B cell (primary cell): ENCODE measurements around the gene ALDH3A1. TPM values are rescaled to one million over a fixed set of nuclear protein-coding genes. Genes with fewer than 3 reads are reported as not detected.

Source experiments
- ATAC-seq: fragments of 200-7000 bp; cut with Tn5 transposase; one replicate; pipeline ENCODE4 v1.10.0; 2021; ENCODE audit warnings: low read depth, mild to moderate bottlenecking, moderate number of reproducible peaks, moderate library complexity
- CTCF ChIA-PET: fragments of 350-600 bp; sonication (Branson Sonifier 250); formaldehyde crosslinking; loops from one replicate; lab custom pipeline; 2021; ENCODE audit warnings: antibody characterized with exemption, inconsistent platforms; lab: Charles Lee
- POLR2A ChIA-PET: fragments of 350-600 bp; sonication (Branson Sonifier 250); formaldehyde crosslinking; loops from one replicate; lab custom pipeline; 2021; ENCODE audit warnings: antibody characterized with exemption; lab: Charles Lee
- DNase-seq: peaks from one replicate; pipeline ENCODE4 v3.0.0; 2013
- H2AFZ ChIP-seq: 2 replicates; pipeline ENCODE4 v1.6.1; 2012; ENCODE audit warnings: mild to moderate bottlenecking, low read depth, low read length; ENCODE audit not compliant: insufficient read depth, poor library complexity, severe bottlenecking
- H3K27ac ChIP-seq, 2 donors: 1 replicate in 1 of 2; 2 replicates in 1 of 2; pipeline ENCODE4 v1.5.1; 2012 to 2013; ENCODE audit warnings: low read length in 2 of 2, mild to moderate bottlenecking in 2 of 2, moderate library complexity in 1 of 2
- H3K27me3 ChIP-seq, 4 experiments: fragments of 200-600 bp in 1 of 4; sonication (generic) in 1 of 4; replicated peaks in 1 of 4; 1 replicate in 2 of 4; 2 replicates in 2 of 4; pipeline versions ENCODE4 v1.6.1 to v1.7.0; 2013 to 2016; ENCODE audit warnings: low read length in 3 of 4, mild to moderate bottlenecking in 2 of 4, mixed read lengths in 1 of 4, moderate library complexity in 1 of 4; ENCODE audit not compliant: insufficient read depth in 4 of 4, control insufficient read depth in 3 of 4; ENCODE audit errors: control extremely low read depth in 1 of 4
- H3K36me3 ChIP-seq, 2 experiments: replicated peaks in 1 of 2; 1 replicate in 1 of 2; 2 replicates in 1 of 2; pipeline versions ENCODE4 v1.6.1 to v1.7.1; 2013; ENCODE audit warnings: low read length in 1 of 2; ENCODE audit not compliant: insufficient read depth in 2 of 2, control insufficient read depth in 1 of 2; ENCODE audit errors: control extremely low read depth in 1 of 2, extremely low read depth in 1 of 2
- H3K4me1 ChIP-seq, 2 donors: fragments of 200-600 bp in 1 of 2; sonication (generic) in 1 of 2; 1 replicate in 1 of 2; 2 replicates in 1 of 2; pipeline versions ENCODE4 v1.5.1 to v1.6.1; 2013 to 2017; ENCODE audit warnings: low read length in 2 of 2; ENCODE audit not compliant: control insufficient read depth in 2 of 2, insufficient read depth in 2 of 2
- H3K4me2 ChIP-seq: replicated peaks from 2 replicates; pipeline ENCODE3; 2012; ENCODE audit warnings: mild to moderate bottlenecking, low read depth, low read length; ENCODE audit not compliant: poor library complexity, severe bottlenecking
- H3K4me3 ChIP-seq, 5 experiments: fragments of 200-600 bp in 1 of 5; sonication (generic) in 1 of 5; 1 replicate in 3 of 5; 2 replicates in 2 of 5; pipeline versions ENCODE4 v1.5.1 to v1.7.0; 2011 to 2016; ENCODE audit warnings: low read length in 4 of 5, mild to moderate bottlenecking in 4 of 5, low read depth in 2 of 5, control low read depth in 1 of 5, moderate library complexity in 1 of 5; ENCODE audit not compliant: insufficient read depth in 1 of 5; ENCODE audit errors: control extremely low read depth in 1 of 5, extremely low read depth in 1 of 5
- H3K79me2 ChIP-seq: fragments of 200-600 bp; sonication (generic); one replicate; pipeline ENCODE4 v1.6.0; 2016; ENCODE audit warnings: low read length; ENCODE audit not compliant: control insufficient read depth, insufficient read depth
- H3K9ac ChIP-seq: fragments of 200-600 bp; sonication (generic); 2 replicates; pipeline ENCODE4 v1.6.1; 2017; ENCODE audit warnings: mild to moderate bottlenecking, low read length, moderate library complexity
- H3K9me3 ChIP-seq, 3 donors: one replicate each; pipeline versions ENCODE4 v1.6.1 to v1.7.1; 2013; ENCODE audit warnings: low read length in 2 of 3; ENCODE audit not compliant: control insufficient read depth in 2 of 3, insufficient read depth in 1 of 3; ENCODE audit errors: control extremely low read depth in 1 of 3
- H4K20me1 ChIP-seq: 2 replicates; pipeline ENCODE4 v1.6.0; 2012; ENCODE audit warnings: mild to moderate bottlenecking, low read length; ENCODE audit not compliant: insufficient read depth, control insufficient read depth, poor library complexity, severe bottlenecking
- H3K27ac Mint-ChIP-seq: one replicate; pipeline ENCODE4 v1.8.0; 2021; ENCODE audit warnings: mixed read lengths
- H3K27me3 Mint-ChIP-seq: one replicate; pipeline ENCODE4 v1.8.0; 2021; ENCODE audit warnings: mixed read lengths
- H3K4me1 Mint-ChIP-seq: one replicate; pipeline ENCODE4 v1.8.0; 2021; ENCODE audit warnings: mixed read lengths
- H3K4me3 Mint-ChIP-seq: one replicate; pipeline ENCODE4 v1.8.0; 2021; ENCODE audit warnings: mixed read lengths
- H3K9me3 Mint-ChIP-seq: one replicate; pipeline ENCODE4 v1.8.0; 2022; ENCODE audit warnings: mixed read lengths; ENCODE audit not compliant: insufficient read depth
- CTCF ChIP-seq: fragments of 200-600 bp; IDR thresholded peaks from one replicate; pipeline ENCODE4 v1.8.0; 2022; ENCODE audit warnings: antibody characterized with exemption, mild to moderate bottlenecking
- EZH2 ChIP-seq: IDR thresholded peaks from 2 replicates; pipeline ENCODE4 v1.6.1; 2012; ENCODE audit warnings: borderline replicate concordance, low read depth, mild to moderate bottlenecking, moderate library complexity, low read length; ENCODE audit not compliant: insufficient read depth, poor library complexity, severe bottlenecking
- WGBS: methylation state at CpG from one replicate; pipeline ENCODE4 v1.1.5; 2013; ENCODE audit warnings: missing lambda C conversion rate; ENCODE audit not compliant: insufficient coverage; 5-methylcytosine and 5-hydroxymethylcytosine counted together
- intact Hi-C: fragments of 100-400 bp; cut with micrococcal nuclease; formaldehyde crosslinking; loops from one replicate; pipeline ENCODE4 v1.10.0; 2022
- polyA plus RNA-seq: library from polyadenylated mRNA; depleted of rRNA; stranded (reverse); fragments of >200 nt; gene quantifications from 2 replicates; pipeline ENCODE4 v1.2.3, GENCODE V29; 2012
- total RNA-seq, 2 donors: library from RNA; stranded (reverse); fragments of 120-200 nt in 1 of 2; gene quantifications; 1 replicate in 1 of 2; 2 replicates in 1 of 2; pipeline versions ENCODE4 v1.2.3 to v1.2.4, GENCODE V29; 2013 to 2022

ALDH3A1 gene
- total and polyA plus RNA-seq, 2 donors (not counting 1 experiment from before 2014, with no cell fraction given) = not detected

GRCh38 chr17:19791918-19792550 is 43.9 kb upstream of the ALDH3A1 start:
- H3K27me3 Mint-ChIP-seq = no peaks in the 10 kb centered on the region
- H3K27ac Mint-ChIP-seq = no peak overlapping the region
- peaks cover 15% of the 10 kb centered on the region for H3K9me3 Mint-ChIP-seq
- ATAC-seq (no peak), DNase-seq (no peak)
- Histone ChIP-seq H3K27ac (no peak overlapping the region), H4K20me1 (no peaks in the 10 kb centered on the region), H3K4me3 (no peak overlapping the region), H3K4me1 (no peaks in the 10 kb centered on the region), H3K9me3 (peaks cover 2 to 25% (median 16%) of the 10 kb centered on the region in 3 donors), H3K27me3 (no peaks in the 10 kb centered on the region), H3K79me2 (no peaks in the 10 kb centered on the region), H3K9ac (no peak overlapping the region), H3K4me2 (no peak overlapping the region), H3K36me3 (peaks cover 0 to 5% of the 10 kb centered on the region in 2 experiments), H2AFZ (no peak overlapping the region)
- TF ChIP-seq EZH2 (no peak), CTCF (no peak)
- CTCF ChIA-PET = no interaction called here
- intact Hi-C loops = no loop called here
- no CpG with 5 or more reads among the region's 3 CpGs for WGBS
- POLR2A ChIA-PET = no interaction called here
- no peaks in the 10 kb centered on the region for H3K4me1 Mint-ChIP-seq
- no peak overlapping the region for H3K4me3 Mint-ChIP-seq

- ChIA-PET POLR2A (no interaction called here), CTCF (no interaction called here)
- Histone ChIP-seq H3K9me3 (peaks cover 0 to 13% (median 0%) of the 10 kb centered on the region in 3 donors), H3K4me1 (no peaks in the 10 kb centered on the region), H4K20me1 (no peaks in the 10 kb centered on the region), H3K79me2 (no peaks in the 10 kb centered on the region), H3K9ac (no peak overlapping the region), H3K27ac (no peak overlapping the region), H2AFZ (no peak overlapping the region), H3K36me3 (no peaks in the 10 kb centered on the region), H3K4me3 (no peak overlapping the region), H3K27me3 (no peaks in the 10 kb centered on the region), H3K4me2 (no peak overlapping the region)
- TF ChIP-seq CTCF (no peak), EZH2 (no peak)
- ATAC-seq (no peak), DNase-seq (no peak)
- Mint-ChIP-seq H3K4me1 (no peaks in the 10 kb centered on the region), H3K27me3 (no peaks in the 10 kb centered on the region), H3K9me3 (no peaks in the 10 kb centered on the region), H3K4me3 (no peak overlapping the region), H3K27ac (no peak overlapping the region)
- intact Hi-C loops = no loop called here
- 100% methylated on average over 6 of the region's 7 CpGs for whole genome bisulfite sequencing
Measured at GRCh38 chr17:19787733-19788357, 39.7 kb upstream of the ALDH3A1 start.
